Esophagus muscularis mucosa (tissue), 3 donors: ENCODE data around the gene KIR3DL2.

Experiments used
- POLR2A ChIP-seq: fragments of 450-650 bp; IDR thresholded peaks from one replicate; pipeline ENCODE4 v1.6.1; 2017; ENCODE audit warnings: antibody characterized with exemption, moderate library complexity, mild to moderate bottlenecking, low read depth
- POLR2AphosphoS5 ChIP-seq, 2 donors: sonication (generic); formaldehyde crosslinking; IDR thresholded peaks; one replicate each; pipeline ENCODE4 v1.6.1; 2017; ENCODE audit warnings: antibody characterized with exemption in 2 of 2
- TF ChIP-seq, protein P1 (sequence below), 3 experiments: fragments of 200-600 bp in 2 of 3; fragments of 450-650 bp in 1 of 3; sonication (generic) in 2 of 3; IDR thresholded peaks; one replicate each; pipeline ENCODE4 v1.5.1; 2017 to 2019; ENCODE audit warnings: antibody characterized with exemption in 3 of 3, mild to moderate bottlenecking in 2 of 3, moderate library complexity in 1 of 3

DNA sequence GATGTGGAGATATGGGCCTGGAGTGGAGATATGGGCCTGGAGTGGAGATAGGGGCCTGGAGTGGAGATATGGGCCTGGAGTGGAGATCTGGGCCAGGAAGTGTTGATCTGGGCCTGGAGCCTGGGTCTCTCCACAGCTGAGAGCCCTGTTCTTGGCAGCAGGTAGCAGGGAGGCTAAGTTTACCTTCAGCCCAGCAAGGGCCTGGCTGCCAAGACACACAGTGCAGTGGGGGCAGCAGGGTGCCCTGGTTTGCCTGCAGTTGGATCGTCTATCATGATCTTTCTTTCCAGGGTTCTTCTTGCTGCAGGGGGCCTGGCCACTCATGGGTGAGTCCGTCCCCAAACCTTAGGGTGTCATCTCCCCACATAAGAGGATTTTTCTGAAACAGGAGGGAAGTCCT, 687 bp downstream of the KIR3DL2 start:
- TF ChIP-seq, protein P1, sequence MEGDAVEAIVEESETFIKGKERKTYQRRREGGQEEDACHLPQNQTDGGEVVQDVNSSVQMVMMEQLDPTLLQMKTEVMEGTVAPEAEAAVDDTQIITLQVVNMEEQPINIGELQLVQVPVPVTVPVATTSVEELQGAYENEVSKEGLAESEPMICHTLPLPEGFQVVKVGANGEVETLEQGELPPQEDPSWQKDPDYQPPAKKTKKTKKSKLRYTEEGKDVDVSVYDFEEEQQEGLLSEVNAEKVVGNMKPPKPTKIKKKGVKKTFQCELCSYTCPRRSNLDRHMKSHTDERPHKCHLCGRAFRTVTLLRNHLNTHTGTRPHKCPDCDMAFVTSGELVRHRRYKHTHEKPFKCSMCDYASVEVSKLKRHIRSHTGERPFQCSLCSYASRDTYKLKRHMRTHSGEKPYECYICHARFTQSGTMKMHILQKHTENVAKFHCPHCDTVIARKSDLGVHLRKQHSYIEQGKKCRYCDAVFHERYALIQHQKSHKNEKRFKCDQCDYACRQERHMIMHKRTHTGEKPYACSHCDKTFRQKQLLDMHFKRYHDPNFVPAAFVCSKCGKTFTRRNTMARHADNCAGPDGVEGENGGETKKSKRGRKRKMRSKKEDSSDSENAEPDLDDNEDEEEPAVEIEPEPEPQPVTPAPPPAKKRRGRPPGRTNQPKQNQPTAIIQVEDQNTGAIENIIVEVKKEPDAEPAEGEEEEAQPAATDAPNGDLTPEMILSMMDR (IDR thresholded peaks at IDR 0.05) = no peak
- no peak for TF ChIP-seq POLR2A
- no peak for TF ChIP-seq POLR2AphosphoS5 (IDR thresholded peaks at IDR 0.05)
